Osteocyte (in vitro differentiated cells): ENCODE measurements around the gene GABRB1. TPM values are rescaled to one million over a fixed set of nuclear protein-coding genes. Genes with fewer than 3 reads are reported as not detected.

Experiments
- DNase-seq: peaks from one replicate; pipeline ENCODE4 v3.0.0; 2021; ENCODE audit warnings: mixed read lengths; ENCODE audit not compliant: unreplicated experiment; ENCODE audit errors: extremely low spot score
- H3K27ac Mint-ChIP-seq: one replicate; pipeline ENCODE4 v1.8.0; 2021; ENCODE audit warnings: mild to moderate bottlenecking, mixed read lengths; ENCODE audit not compliant: unreplicated experiment
- H3K27me3 Mint-ChIP-seq: one replicate; pipeline ENCODE4 v1.8.0; 2021; ENCODE audit warnings: mixed read lengths; ENCODE audit not compliant: unreplicated experiment
- H3K36me3 Mint-ChIP-seq: one replicate; pipeline ENCODE4 v1.8.0; 2021; ENCODE audit warnings: mixed read lengths; ENCODE audit not compliant: unreplicated experiment
- H3K4me1 Mint-ChIP-seq: one replicate; pipeline ENCODE4 v1.8.0; 2021; ENCODE audit warnings: mixed read lengths; ENCODE audit not compliant: unreplicated experiment
- H3K4me3 Mint-ChIP-seq: one replicate; pipeline ENCODE4 v1.8.0; 2021; ENCODE audit warnings: mild to moderate bottlenecking, moderate library complexity, mixed read lengths; ENCODE audit not compliant: unreplicated experiment
- H3K9me3 Mint-ChIP-seq: one replicate; pipeline ENCODE4 v1.8.0; 2021; ENCODE audit warnings: mixed read lengths; ENCODE audit not compliant: unreplicated experiment
- CTCF ChIP-seq: fragments of 200-600 bp; sonication (generic); IDR thresholded peaks from 2 replicates; pipeline ENCODE4 v1.5.0; 2021; ENCODE audit warnings: antibody characterized with exemption, mild to moderate bottlenecking, moderate library complexity
- total RNA-seq: library from RNA; stranded (reverse); gene quantifications from 2 replicates; pipeline ENCODE4 v1.2.1, GENCODE V29; 2021

GABRB1 gene
- total RNA-seq, 1 donor from 2014 or later: not detected

GRCh38 chr4:47118192-47118929 is 87.0 kb downstream of the GABRB1 start:
- DNase-seq: no peak
- H3K4me3 Mint-ChIP-seq: no peak overlapping the region
- no peaks in the 10 kb centered on the region for H3K4me1 Mint-ChIP-seq
- H3K27ac Mint-ChIP-seq: no peak overlapping the region
- no peak for TF ChIP-seq CTCF
- H3K27me3 Mint-ChIP-seq: peaks cover 53% of the 10 kb centered on the region
- no peaks in the 10 kb centered on the region for H3K9me3 Mint-ChIP-seq
- H3K36me3 Mint-ChIP-seq: no peaks in the 10 kb centered on the region

DNA sequence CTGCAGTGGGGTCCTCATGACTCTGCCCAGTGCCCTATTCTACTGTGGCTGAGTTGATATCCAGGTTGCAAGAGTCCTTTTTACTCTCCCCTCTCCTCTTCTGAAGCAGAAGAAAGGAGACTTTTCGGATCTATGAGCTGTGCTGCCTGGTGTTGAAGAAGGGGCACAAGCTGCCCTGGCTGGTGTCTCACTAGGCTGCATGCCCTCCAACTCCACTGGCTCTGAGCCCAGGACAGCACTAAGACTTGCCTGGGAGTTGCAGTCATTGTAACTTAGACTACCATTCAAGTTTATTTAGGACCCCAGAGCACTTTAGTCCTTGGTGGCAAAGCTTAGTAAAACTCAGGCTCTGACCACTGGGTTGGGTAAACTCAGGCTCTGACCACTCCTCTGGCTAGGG is 89.4 kb downstream of the GABRB1 start:
- H3K4me1 Mint-ChIP-seq: no peaks in the 10 kb centered on the region
- H3K27ac Mint-ChIP-seq: no peak overlapping the region
- H3K36me3 Mint-ChIP-seq: no peaks in the 10 kb centered on the region
- DNase-seq: no peak
- peaks cover 53% of the 10 kb centered on the region for H3K27me3 Mint-ChIP-seq
- TF ChIP-seq CTCF: no peak
- no peak overlapping the region for H3K4me3 Mint-ChIP-seq
- no peaks in the 10 kb centered on the region for H3K9me3 Mint-ChIP-seq

DNA sequence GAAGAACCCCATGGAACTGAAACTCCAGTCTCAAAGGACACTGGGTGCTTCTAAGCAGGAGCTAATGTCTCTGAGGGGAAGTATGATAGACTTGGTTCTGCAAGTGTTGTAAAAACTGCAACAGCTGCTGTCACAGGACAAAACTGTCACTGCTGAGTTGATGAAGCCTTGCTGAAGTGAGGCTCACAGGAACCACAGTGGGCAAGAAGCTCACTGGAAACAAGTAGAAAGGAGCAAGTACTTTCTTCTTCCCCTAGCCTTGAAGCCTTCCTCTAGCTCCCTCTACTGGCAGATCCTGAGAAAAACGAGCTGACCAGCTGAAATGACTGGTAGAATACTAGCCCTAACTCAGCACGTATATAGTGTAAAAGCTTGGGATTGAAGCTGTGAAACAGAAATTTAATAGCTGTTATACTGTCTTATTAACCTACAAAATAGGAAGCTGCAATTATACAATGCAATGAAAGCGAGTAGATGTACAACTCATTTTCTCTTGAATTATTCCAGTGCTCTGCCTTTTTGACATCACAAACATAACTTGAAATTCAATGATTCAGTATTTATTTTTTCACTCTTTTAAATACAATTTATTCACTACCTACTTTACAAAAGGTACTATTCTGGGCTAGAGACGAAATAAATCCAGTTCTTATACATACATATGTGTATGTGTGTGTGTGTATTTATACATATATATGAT is 91.4 kb downstream of the GABRB1 start:
- Mint-ChIP-seq H3K27me3 (peaks cover 50% of the 10 kb centered on the region), H3K27ac (no peak overlapping the region), H3K36me3 (no peaks in the 10 kb centered on the region), H3K4me3 (no peak overlapping the region), H3K4me1 (no peaks in the 10 kb centered on the region), H3K9me3 (no peaks in the 10 kb centered on the region)
- peak; percentile 85 for DNase-seq
- TF ChIP-seq CTCF: peak; percentile 96

DNA sequence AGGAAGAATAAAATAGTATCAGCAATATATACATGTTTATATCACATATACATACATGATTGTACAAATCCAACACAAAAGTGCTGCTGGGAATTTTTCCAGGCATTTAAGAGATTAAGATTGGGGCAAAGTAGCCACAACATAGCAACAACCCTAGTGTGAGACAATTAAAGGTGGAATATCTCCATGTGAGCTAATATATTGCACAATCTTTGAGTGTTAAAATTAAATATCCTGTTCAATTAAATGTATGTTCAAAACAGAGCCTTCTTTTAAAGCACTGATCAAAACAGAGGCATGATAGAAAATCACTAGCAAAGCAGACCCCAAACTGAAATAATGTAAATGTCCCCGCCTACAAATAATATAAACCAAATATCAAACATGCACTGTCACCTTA is 97.6 kb downstream of the GABRB1 start:
- no peak for DNase-seq
- no peak overlapping the region for H3K27ac Mint-ChIP-seq
- H3K4me1 Mint-ChIP-seq: no peaks in the 10 kb centered on the region
- no peaks in the 10 kb centered on the region for H3K9me3 Mint-ChIP-seq
- peaks cover 61% of the 10 kb centered on the region for H3K27me3 Mint-ChIP-seq
- no peaks in the 10 kb centered on the region for H3K36me3 Mint-ChIP-seq
- H3K4me3 Mint-ChIP-seq: no peak overlapping the region
- TF ChIP-seq CTCF: no peak

DNA sequence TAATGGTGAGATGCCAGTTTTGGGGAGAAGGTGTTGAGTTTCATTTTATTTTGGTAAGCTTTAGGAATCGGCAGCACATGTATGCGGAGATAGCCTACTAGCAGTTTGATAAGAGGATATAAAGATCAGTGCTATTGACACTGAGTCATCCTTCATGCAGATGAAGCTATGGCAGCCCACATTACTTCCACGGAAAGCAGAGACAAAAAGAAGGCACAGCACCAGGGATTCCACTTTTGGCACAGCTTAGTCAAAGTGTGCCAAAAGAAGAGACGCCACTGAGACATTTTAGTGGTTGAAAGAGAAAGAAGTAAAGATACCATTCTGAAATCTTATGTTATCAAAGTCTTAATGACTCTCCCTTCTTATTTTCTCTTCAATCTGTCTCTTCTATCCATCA is 103.8 kb downstream of the GABRB1 start:
- Mint-ChIP-seq H3K36me3 (no peaks in the 10 kb centered on the region), H3K27me3 (peaks cover 53% of the 10 kb centered on the region), H3K27ac (no peak overlapping the region), H3K9me3 (no peaks in the 10 kb centered on the region), H3K4me3 (no peak overlapping the region), H3K4me1 (no peaks in the 10 kb centered on the region)
- no peak for DNase-seq
- TF ChIP-seq CTCF: no peak
